Measurements from ENCODE around the gene MEN1. TPM values are rescaled to one million over a fixed set of nuclear protein-coding genes. Genes with fewer than 3 reads are reported as not detected.

MEN1 gene
- total and polyA plus RNA-seq, 5 experiments from 2014 or later = 22.1 to 57.4 (median 50.7) TPM

GRCh38 chr11:64754919-64755662 is 55.3 kb downstream of the MEN1 start:
- Mint-ChIP-seq H3K4me1 (peaks cover 22 to 87% (median 49%) of the 10 kb centered on the region in 4 donors), H3K27me3 (no peaks in the 10 kb centered on the region), H3K27ac (peak overlapping the region in 3 of 10 donors; percentile 21 to 63 (median 29)), H3K4me3 (no peak overlapping the region), H3K36me3 (peaks cover 0 to 27% (median 2%) of the 10 kb centered on the region in 3 donors), H3K9me3 (no peaks in the 10 kb centered on the region)
- no peak for ATAC-seq
- POLR2A ChIA-PET = interaction anchor here (2.1 to 45.2 kb wide), 3 partner anchors 4 to 47 kb away, joined by 4 to 2320 read pairs (median 2320); partner anchors contain the start of genes MAP4K2, PYGM, RASGRP2 and SF1
- DNase-seq = peak in 1 of 10 donors; percentile 55

- peak overlapping the region in 1 of 10 donors; percentile 33 for H3K4me3 Mint-ChIP-seq
- peaks cover 15 to 81% (median 42%) of the 10 kb centered on the region in 4 donors for H3K4me1 Mint-ChIP-seq
- no peaks in the 10 kb centered on the region for H3K9me3 Mint-ChIP-seq
- ATAC-seq (no peak), DNase-seq (peak in 1 of 10 donors; percentile 59)
- POLR2A ChIA-PET = interaction anchor here (2.1 to 45.2 kb wide), 3 partner anchors 3 to 48 kb away, joined by 4 to 2320 read pairs (median 2320); partner anchors contain the start of genes MAP4K2, PYGM, RASGRP2 and SF1
- H3K27ac Mint-ChIP-seq = peak overlapping the region in 1 of 10 donors; percentile 79
- H3K36me3 Mint-ChIP-seq = peaks cover 0 to 31% (median 2%) of the 10 kb centered on the region in 3 donors
- no peaks in the 10 kb centered on the region for H3K27me3 Mint-ChIP-seq
Observed at GRCh38 chr11:64754124-64754918, 56.0 kb downstream of the MEN1 start.

Other genes starting within 250 kb of the MEN1 start
- not detected for gene SLC22A12, start 219.3 kb downstream of the MEN1 start, total RNA-seq
- gene SLC22A12, start 219.3 kb downstream of the MEN1 start, polyA plus RNA-seq = not detected
- gene NRXN2, start 87.4 kb downstream of the MEN1 start, total RNA-seq = under 1 TPM in 1 of 2 experiments, not detected in 1; 0.21 TPM
- gene NRXN2, start 87.4 kb downstream of the MEN1 start, polyA plus RNA-seq = not detected
- gene RASGRP2, start 66.4 kb downstream of the MEN1 start, total RNA-seq = 100 to 1,000 TPM; 679 to 682 TPM
- 100 to 1,000 TPM; 168 to 253 (median 185) TPM for gene RASGRP2, start 66.4 kb downstream of the MEN1 start, polyA plus RNA-seq
- gene PYGM, start 50.6 kb downstream of the MEN1 start, total RNA-seq = 10 to 100 TPM; 13.0 to 18.4 TPM
- gene PYGM, start 50.6 kb downstream of the MEN1 start, polyA plus RNA-seq = under 1 TPM; 0.09 to 0.50 (median 0.49) TPM
- 1,000 to 10,000 TPM; 1,030 to 1,057 TPM for gene SF1, start 32.0 kb downstream of the MEN1 start, total RNA-seq
- gene SF1, start 32.0 kb downstream of the MEN1 start, polyA plus RNA-seq = 100 to 1,000 TPM in 1 of 3 donors, 10 to 100 TPM in 2; 87.0 to 138 (median 96.6) TPM
- gene MAP4K2, start 7.3 kb downstream of the MEN1 start, total RNA-seq = 100 to 1,000 TPM; 128 to 135 TPM
- gene MAP4K2, start 7.3 kb downstream of the MEN1 start, polyA plus RNA-seq = 10 to 100 TPM; 26.6 to 55.5 (median 30.3) TPM
- gene CDC42BPG, start 34.1 kb upstream of the MEN1 start, total RNA-seq = 10 to 100 TPM in 1 of 2 experiments, 1 to 10 TPM in 1; 9.0 to 10.3 TPM
- under 1 TPM; 0.09 to 0.38 (median 0.13) TPM for gene CDC42BPG, start 34.1 kb upstream of the MEN1 start, polyA plus RNA-seq
- 100 to 1,000 TPM; 217 to 226 TPM for gene EHD1, start 68.1 kb upstream of the MEN1 start, total RNA-seq
- 100 to 1,000 TPM; 137 to 164 (median 154) TPM for gene EHD1, start 68.1 kb upstream of the MEN1 start, polyA plus RNA-seq
- gene ATG2A, start 106.7 kb upstream of the MEN1 start, total RNA-seq = 10 to 100 TPM; 39.5 to 41.4 TPM
- gene ATG2A, start 106.7 kb upstream of the MEN1 start, polyA plus RNA-seq = 1 to 10 TPM; 3.4 to 4.2 (median 3.6) TPM
- 10 to 100 TPM; 13.4 to 16.0 TPM for gene PPP2R5B, start 114.1 kb upstream of the MEN1 start, total RNA-seq
- 1 to 10 TPM; 4.7 to 6.6 (median 5.3) TPM for gene PPP2R5B, start 114.1 kb upstream of the MEN1 start, polyA plus RNA-seq
- gene GPHA2, start 125.3 kb upstream of the MEN1 start, total RNA-seq = under 1 TPM; 0.55 to 0.69 TPM
- gene GPHA2, start 125.3 kb upstream of the MEN1 start, polyA plus RNA-seq = not detected
- 1 to 10 TPM; 1.9 to 2.4 TPM for gene MAJIN, start 161.6 kb upstream of the MEN1 start, total RNA-seq
- under 1 TPM in 2 of 3 donors, not detected in 1; 0.48 to 0.84 TPM for gene MAJIN, start 161.6 kb upstream of the MEN1 start, polyA plus RNA-seq
- not detected for gene BATF2, start 186.4 kb upstream of the MEN1 start, total RNA-seq
- not detected for gene BATF2, start 186.4 kb upstream of the MEN1 start, polyA plus RNA-seq
- gene ARL2, start 203.6 kb upstream of the MEN1 start, total RNA-seq = 10 to 100 TPM; 37.0 to 38.4 TPM
- 100 to 1,000 TPM; 108 to 135 (median 122) TPM for gene ARL2, start 203.6 kb upstream of the MEN1 start, polyA plus RNA-seq
- 10 to 100 TPM; 27.3 to 29.6 TPM for gene SNX15, start 216.9 kb upstream of the MEN1 start, total RNA-seq
- 10 to 100 TPM; 10.5 to 11.9 (median 11.9) TPM for gene SNX15, start 216.9 kb upstream of the MEN1 start, polyA plus RNA-seq
- 1 to 10 TPM; 6.7 to 9.4 TPM for gene SAC3D1, start 230.7 kb upstream of the MEN1 start, total RNA-seq
- gene SAC3D1, start 230.7 kb upstream of the MEN1 start, polyA plus RNA-seq = 10 to 100 TPM in 2 of 3 donors, 1 to 10 TPM in 1; 6.7 to 13.9 (median 10.7) TPM
- 10 to 100 TPM; 30.1 to 33.9 TPM for gene NAALADL1, start 248.0 kb upstream of the MEN1 start, total RNA-seq
- 10 to 100 TPM; 14.0 to 22.2 (median 14.3) TPM for gene NAALADL1, start 248.0 kb upstream of the MEN1 start, polyA plus RNA-seq